NCI-H2227 treated with DMSO at 0.1 percent for 48 hours (cell line): ENCODE data around the gene ARFGAP2.

Source experiments
- DNase-seq: peaks from one replicate; lab custom pipeline; 2025; lab: John Stamatoyannopoulos, UW

ARFGAP2 gene

GRCh38 chr11:47187723-47188122 is 11.0 kb upstream of the ARFGAP2 start:
- no peak for DNase-seq

- DNase-seq: no peak
These were observed 10.3 kb upstream of the ARFGAP2 start for GRCh38 chr11:47186700-47187695.

GRCh38 chr11:47186076-47186699 is 9.5 kb upstream of the ARFGAP2 start, which contains the start of gene PACSIN3:
TSS of gene PACSIN3 (minus strand) at chr11:47186434. CDS start at chr11:47182727, 3,707 bp downstream.
- no peak for DNase-seq

GRCh38 chr11:47185305-47186075 is 8.8 kb upstream of the ARFGAP2 start:
- no peak for DNase-seq

- DNase-seq: no peak
These were observed 8.1 kb upstream of the ARFGAP2 start for GRCh38 chr11:47184711-47185304.

- DNase-seq: no peak
These were observed 7.3 kb upstream of the ARFGAP2 start for GRCh38 chr11:47183969-47184368.

- DNase-seq: no peak
These were observed 6.6 kb upstream of the ARFGAP2 start for GRCh38 chr11:47183031-47183856.

GRCh38 chr11:47182380-47182779 is 5.7 kb upstream of the ARFGAP2 start:
- no peak for DNase-seq

- no peak for DNase-seq
These were observed 4.6 kb upstream of the ARFGAP2 start for GRCh38 chr11:47181271-47181670.

GRCh38 chr11:47180006-47180787 is 3.5 kb upstream of the ARFGAP2 start:
- no peak for DNase-seq

- DNase-seq: no peak
These were observed 2.9 kb upstream of the ARFGAP2 start for GRCh38 chr11:47179655-47179991.

GRCh38 chr11:47178737-47179654 is 2.3 kb upstream of the ARFGAP2 start:
- DNase-seq: no peak

GRCh38 chr11:47178316-47178715 is 1.6 kb upstream of the ARFGAP2 start:
- DNase-seq: no peak

- DNase-seq: no peak
These were observed 1.2 kb upstream of the ARFGAP2 start for GRCh38 chr11:47177846-47178245.

- peak; percentile 79 for DNase-seq
These were observed 658 bp upstream of the ARFGAP2 start for GRCh38 chr11:47177229-47177845.

- DNase-seq: no peak
These were observed 842 bp downstream of the ARFGAP2 start for GRCh38 chr11:47175746-47176327.

GRCh38 chr11:47172740-47173336 is 3.8 kb downstream of the ARFGAP2 start:
- DNase-seq: no peak

GRCh38 chr11:47171856-47172255 is 4.8 kb downstream of the ARFGAP2 start:
- no peak for DNase-seq
